TTC549 (cell line): ENCODE data around the gene DRAXIN.

Source experiments
- FAIRE-seq: peaks from 2 replicates; lab custom pipeline; 2012; peaks lifted over from hg19 to GRCh38; lab: Jason Lieb, UNC

The DRAXIN gene

DNA sequence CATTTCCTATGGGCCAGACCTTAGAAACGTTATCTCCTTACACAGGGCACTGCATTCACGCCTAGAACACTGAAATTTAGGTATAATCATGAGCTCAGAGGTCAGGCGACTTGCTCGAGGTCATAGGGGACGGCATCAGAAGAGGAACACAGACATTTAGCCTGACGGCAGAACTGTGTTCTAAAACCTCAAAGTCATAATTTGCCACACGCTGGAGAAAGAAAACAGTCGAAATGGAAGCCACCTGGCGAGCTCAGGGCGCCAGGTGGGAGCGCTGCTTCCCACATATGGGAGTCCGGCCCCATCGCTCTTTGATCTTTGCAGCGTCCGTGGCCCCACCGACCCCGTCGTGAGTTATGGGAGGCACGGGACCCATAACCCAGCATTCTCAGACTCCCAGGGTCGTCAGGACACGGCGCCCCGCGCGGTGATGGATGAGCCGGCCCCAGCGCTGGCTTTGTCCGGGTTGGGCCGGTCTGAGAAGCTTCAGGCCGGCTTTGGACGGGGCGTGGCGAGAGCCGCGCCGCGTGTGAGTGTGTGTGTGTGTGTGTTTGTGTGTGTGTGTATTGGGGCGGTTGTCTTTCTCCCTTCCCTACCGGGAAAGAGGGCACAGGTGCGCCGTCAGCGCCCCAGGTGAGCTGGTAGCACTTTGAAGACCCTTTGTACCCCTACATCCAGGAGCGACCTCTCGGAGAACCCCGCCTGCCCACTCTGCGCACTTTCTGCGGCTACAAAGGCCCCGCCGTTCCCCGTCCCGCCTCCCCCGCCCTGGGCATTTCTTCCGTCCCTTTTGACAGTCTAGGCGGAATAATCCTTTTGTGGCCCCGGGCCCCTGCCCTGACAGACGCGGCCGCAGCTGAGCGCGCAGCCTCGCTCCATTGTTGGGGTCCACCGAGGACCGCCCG lies 861 bp upstream of the DRAXIN start:
- FAIRE-seq: no peak

DNA sequence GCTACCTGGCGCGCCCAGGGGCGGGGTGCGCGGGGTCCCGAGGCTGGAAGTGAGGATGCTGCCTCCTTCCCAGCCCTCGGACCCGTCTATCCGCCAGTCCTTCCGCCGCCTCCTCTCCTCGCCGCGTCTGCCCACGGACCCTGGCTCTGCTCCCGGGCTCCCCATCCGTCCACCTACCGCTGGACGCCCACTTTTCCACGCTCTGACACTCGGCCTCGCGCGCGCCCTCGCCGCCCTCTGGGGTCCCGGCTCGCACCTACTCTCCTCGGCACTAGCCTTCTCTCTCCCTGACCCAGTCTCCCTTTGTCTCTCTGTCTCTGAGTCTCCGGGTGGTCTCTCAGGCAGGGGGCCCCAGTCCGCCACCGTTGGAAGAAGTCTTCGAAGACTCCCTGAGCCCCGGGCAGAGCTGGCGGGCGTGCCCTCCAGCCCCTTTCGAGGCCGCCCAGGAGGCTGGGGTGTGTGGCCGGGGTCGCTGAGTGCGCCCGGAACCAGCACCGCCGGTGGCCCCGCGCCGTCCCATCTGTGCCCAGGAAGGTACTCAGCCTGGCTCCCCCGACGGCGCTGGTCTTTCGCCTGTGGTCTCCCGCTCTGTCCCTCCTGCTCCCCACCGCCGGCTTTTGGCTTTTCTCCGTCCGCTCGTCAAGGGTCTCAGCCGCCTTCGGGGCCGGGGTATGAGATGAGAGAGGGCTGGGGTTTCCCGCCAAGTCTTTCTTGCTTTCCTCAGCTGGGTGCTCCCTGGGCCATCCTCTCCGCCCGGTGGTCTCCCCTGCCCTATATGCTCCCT lies 610 bp downstream of the DRAXIN start:
- FAIRE-seq: no peak

DNA sequence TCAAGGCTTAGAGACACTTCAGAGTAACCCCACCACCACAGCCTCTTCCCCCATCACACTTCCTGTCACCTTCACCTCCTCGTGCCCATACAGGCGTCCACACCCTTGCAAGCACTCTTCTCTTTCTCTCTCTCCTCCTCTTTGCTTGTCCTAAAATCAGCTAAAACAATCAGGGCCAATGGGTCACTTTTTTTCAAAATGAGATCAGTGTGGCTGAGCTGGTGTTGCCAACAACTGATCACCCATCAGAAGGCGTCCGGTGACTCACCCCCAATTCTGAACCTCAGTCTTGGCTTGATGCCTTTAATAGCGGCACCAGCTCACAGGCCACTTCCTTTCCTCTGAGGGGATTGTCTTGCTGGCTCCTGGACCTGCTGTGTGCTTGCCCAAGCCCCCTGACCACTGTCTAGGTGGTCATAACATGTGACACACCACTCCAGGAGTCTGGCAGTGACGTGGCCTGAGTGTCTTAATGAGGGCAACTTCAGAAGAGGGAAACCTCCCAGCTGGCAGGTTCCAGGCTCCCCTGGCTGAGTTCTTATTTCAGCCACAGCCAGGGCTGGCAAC lies 1.6 kb downstream of the DRAXIN start:
- no peak for FAIRE-seq

DNA sequence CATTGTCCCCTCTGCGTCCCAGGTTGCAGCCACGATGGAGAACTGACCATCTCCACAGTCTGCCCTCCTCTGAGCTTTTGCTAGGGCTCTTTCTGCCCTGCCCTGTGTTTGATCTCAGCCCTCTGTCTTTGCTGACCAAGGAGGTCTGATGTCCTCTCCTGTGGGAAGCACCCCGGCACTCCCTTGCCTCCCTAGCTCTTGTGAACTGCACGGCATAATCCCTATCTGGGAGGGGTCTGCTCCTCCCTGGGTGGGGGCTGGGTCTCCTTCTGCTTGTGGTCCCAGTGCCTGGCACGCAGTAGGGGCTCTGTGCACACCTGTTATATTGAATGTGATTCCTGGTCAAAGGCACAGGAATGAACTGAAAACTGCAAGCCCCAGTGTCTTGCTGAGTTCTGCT lies 2.4 kb downstream of the DRAXIN start:
- FAIRE-seq: no peak

DNA sequence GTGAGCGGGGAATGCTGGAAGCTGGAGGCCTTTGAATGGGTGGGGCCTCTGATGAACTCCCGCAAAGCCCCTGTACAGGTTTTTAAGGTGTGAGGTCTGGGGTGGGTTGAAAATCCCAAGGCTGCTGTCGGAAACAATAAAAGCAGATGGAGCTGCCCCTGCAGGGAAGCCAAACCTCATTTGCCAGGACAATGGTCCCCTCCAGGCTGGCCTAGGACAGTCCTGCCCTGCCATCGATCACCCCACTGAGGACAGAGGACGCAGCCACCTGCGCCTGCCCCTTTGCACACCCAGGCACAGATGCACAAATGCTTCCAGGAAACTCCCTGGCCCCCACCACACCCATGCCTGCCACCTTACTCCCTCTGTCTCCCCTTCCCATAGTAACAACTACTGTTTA lies 4.4 kb downstream of the DRAXIN start:
- FAIRE-seq: no peak

DNA sequence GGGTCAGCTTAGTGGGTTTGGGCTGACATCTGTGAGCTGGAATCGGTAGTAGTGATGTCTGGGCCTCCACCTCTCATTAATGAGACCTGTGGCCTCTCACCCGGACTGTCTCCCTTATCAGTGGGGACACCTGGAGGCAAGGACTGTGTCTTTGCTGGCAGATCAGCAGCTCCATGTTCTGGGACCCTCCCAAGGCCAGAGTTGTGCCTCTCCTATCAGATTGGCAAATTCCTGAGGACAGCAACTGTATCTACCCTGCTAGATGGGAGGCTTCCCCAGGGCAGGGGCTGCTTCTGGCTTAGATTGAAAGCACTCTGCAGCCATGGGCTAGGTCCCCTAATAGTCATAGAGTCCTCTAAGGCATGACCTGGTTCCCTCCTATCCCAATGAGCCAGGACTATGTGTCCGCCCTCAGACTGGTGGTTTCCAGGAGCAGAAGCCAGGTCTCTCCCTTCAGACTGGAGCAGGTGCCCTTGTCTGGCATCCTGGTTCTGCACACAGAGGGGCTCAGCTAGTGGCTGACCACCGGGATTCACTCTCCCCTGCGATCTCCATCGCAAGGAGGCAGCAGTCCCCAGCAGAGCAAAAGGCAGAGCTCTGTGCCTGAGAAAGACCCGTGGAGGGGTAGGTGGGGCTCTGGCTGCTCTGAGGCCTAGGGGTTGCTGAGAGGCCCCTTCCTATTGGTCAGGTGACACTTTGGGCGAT lies 5.8 kb downstream of the DRAXIN start:
- FAIRE-seq: no peak

DNA sequence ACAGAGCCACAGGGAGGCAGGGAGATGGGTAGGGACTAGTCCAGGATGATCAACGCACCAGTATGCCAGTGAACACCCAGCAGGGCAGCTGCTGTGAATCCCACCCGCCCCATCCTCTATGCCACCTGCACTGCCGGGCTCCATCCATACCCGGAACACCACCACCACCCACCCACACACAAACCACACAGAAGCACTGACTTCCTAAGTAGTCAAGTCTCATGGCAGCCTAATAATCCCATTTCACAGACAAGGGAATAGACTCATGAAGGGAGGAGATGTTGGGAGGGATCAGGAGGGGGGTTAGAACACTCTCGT lies 6.3 kb downstream of the DRAXIN start:
- FAIRE-seq: no peak

DNA sequence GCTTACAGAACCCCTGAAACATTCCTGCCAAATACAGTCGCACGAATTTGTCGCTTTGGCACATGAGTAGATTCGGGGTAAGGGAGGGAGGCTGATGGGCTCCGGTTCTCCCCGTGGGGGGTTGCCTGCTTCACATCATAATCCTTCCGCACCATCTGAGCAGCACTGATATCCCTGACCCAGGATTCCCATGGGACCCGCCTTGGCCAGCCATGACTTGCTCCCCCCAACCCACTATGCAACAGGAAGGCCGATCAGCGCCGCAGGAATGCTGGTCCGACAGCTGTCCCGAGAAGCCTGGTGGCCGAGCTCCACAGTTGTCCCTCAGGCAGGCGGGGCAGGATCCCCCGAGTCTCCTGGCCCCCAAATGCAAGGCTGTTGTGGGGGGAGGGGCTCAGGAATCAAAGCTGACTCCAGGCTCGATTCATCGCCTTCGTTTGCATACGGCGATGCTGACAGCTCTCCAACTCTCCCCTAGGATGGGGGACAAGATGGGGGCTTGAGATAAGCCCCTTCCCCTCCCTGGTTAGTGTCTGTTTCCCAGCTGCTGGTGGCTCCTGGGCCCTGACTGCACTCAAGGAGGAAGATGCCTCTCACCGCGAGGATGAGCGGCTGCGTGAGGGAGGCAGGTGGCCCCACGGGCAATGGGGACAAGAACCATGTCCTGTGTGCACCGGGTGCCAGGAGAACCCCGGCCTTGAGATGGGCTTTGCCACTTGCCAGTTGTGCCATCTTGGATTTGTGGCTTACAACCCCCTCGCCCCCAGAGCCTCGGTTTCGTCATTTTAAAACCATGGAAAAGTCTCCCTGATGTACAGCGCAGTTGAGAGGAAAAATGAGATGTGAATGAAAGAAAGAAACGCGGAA lies 9.3 kb downstream of the DRAXIN start:
- no peak for FAIRE-seq

DNA sequence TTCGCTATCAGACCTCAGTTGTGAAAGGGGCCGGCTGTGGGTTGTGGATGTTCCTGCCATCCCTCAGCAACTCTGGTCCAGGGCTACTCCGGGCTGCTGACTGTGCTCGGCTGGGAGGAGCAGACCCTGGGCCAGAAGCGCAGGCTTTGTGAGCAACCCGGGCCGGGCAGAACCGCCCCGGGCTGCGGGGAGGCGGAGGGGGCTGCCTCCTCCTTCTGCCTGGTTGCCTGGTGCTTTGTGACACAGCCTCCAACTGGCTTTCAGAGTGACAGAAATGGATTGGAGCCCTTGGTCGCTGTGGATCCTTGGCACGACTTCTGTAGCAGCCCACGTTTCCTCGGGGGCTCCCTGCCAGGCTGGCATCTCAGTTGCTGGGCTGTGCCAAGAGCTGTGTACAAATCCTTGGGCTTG lies 10.0 kb downstream of the DRAXIN start:
- FAIRE-seq: no peak

DNA sequence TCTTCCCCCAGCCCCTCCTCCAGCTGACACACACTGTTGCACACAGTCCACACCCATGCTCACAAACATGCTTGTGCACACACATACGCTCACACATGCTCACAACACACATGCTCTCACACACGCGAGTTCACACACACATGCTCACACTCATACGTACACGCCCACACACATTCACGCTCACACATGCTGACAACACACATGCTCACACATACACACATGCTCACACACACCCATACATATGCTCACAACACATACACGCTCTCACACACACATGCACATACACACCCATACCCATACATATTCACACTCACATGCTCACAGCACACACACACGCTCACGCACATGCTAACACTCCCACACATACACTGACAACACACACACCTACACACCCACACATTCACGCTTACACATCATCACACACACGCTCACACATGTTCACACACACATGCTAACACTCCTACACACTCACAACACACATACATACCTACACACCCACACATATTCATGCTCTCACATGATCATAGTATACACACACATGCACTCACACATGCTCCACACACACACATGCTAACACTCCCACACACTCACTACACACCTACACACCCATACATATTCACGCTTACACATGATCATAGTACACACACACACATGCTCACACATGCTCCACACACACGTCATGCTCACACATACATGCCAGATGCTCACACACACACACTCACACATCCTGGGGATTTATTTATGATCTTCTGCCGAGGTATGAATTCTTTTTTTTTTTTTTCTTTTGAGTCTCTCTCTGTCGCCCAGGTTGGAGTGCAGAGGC lies 10.7 kb downstream of the DRAXIN start:
- FAIRE-seq: no peak

DNA sequence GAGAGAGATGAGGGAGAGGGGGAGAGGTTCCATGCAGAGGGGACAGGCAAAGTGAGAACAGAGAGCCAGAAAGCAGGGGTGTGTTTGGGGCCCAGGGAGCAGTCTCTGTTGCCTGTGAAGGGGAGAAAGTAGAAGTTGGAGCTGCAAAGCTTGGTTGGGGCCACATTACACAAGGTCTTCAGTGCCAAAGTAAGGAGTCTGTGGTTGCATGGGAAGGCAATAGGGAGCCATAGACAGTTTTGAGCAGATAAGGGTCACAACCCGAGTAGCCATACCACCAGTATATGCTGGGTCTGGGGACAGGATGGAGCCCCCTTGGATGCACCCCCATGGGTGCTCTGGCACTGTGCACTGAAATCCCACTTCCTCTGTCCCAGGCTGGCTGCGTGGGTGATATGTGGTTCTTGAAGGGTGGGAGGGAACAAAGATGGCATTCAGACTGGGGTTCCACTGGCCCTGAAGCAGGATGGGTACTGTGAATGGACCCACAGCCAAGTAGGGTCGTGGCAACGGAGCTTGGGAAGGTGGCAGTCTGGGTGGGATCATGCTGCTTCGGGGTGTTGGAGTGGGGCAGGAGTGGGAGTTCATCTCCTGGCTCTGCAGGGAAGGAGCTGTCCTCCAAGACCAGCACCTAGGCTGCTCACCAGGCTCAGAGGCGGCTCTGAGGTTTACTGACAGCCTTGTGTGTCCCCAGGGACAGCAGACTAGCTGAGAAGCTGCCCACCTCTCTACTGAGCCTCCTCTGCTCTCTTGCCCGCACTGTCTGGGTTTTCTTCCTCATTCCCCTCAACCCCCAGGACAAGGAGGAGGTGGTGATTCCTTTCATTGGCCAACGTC lies 12.1 kb downstream of the DRAXIN start:
- no peak for FAIRE-seq

DNA sequence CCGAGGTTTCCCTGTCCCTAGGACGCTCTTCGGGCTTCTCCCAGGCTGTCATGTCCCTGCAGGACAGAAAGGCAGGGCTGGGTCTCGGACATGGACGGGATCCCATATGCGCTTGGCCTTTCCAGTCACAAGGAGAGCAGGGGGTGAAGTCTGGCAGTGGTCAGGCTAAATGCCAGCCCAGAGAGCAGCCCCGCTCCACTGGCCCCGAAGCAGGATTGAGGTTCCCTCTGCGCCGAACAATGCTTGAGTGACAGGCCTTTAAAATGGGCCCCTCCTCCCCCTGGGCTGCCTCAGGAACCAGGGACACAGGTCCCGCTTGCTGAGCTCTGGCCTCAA lies 12.7 kb downstream of the DRAXIN start:
- FAIRE-seq: no peak

DNA sequence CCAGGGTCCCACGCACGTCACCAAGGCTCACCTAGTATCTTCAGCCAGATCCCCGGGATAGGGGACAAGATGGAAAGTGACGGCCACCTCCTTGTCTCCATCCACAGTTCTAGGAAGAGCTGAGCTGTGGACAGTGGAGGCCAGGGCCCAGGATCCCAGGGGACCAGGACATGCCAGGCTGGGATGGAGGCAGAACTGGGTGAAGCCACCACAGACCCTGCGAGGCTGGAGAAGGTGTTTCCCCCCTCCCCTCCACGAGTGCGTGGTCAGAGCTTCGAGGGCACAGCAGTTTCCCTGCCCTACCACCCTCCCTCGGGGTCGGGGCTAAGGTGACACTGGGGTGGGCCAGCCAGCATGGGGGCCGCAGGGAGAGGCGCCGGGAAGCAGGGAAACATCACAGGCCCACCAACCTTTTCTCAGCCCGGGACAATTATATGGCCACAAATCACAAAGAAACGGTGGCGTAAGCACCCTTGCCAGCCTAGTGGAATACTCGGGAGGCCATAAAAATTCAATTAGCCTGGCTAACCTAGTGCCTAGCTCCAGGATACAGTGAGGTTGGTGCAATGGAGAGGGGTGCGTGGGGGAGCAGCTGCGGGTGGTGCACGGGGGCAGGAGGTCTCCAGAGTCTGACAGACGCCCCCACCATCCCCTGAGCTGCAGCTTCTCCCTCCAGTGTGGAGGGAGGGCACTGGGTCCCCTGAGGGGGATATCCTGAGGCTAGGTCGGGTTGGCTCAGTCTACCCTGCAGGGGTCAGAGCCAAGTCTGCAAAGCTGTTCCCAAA lies 13.4 kb downstream of the DRAXIN start:
- FAIRE-seq: no peak

DNA sequence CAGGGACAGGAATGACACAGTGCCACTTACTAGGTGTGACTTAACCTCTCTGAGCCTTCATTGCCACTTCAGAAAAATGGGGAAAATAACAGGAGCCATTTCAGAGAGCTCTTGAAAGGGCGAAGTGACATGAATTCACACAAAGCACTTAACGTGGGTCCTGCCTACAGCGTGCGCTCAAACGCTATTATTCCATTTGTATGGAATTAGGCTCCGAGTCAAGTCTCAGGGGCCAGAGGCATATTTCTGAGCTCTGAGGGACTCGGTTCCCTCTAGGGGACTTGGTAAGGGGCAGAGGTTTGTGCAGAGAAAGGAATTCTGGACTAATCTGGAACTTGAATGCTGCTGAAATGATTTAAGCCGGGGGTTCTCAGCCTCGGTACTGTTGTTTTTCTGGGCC lies 14.1 kb downstream of the DRAXIN start:
- no peak for FAIRE-seq

DNA sequence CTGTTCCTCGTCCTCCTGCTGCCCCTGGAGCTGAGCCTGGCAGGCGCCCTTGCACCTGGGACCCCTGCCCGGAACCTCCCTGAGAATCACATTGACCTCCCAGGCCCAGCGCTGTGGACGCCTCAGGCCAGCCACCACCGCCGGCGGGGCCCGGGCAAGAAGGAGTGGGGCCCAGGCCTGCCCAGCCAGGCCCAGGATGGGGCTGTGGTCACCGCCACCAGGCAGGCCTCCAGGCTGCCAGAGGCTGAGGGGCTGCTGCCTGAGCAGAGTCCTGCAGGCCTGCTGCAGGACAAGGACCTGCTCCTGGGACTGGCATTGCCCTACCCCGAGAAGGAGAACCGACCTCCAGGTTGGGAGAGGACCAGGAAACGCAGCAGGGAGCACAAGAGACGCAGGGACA lies 14.8 kb downstream of the DRAXIN start:
- no peak for FAIRE-seq

DNA sequence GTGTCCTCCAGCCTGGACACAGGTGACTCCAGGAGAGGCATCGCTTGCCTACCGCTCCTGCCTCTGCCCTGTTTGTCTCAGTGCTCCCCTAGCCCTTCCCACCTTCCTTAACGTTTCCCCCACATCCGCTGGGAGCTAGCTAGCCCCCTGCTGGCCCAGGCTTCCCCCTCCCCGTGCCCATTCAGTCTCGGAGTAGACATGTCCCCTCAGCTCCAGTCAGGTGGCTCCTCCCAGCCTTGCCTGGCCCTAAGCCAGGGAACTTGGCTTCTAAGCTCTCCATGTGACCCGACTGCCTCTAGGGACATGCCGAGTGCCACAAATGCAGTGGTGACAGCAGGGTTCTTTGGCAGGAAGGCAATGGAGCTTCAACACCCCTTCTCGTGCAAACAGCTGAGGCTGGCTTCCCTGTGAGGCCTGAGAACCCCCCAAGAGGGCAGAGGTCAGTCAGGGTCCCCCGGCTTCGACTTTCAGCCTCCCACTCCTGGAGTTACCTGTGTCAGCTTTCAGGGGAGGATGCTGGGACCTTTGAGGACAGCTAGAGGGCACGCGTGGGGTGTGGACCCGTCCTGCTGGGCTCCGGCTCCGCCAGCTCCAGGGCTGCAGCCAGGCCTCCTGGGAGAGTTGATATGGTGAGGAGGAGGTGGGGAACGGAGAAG lies 16.2 kb downstream of the DRAXIN start:
- no peak for FAIRE-seq

DNA sequence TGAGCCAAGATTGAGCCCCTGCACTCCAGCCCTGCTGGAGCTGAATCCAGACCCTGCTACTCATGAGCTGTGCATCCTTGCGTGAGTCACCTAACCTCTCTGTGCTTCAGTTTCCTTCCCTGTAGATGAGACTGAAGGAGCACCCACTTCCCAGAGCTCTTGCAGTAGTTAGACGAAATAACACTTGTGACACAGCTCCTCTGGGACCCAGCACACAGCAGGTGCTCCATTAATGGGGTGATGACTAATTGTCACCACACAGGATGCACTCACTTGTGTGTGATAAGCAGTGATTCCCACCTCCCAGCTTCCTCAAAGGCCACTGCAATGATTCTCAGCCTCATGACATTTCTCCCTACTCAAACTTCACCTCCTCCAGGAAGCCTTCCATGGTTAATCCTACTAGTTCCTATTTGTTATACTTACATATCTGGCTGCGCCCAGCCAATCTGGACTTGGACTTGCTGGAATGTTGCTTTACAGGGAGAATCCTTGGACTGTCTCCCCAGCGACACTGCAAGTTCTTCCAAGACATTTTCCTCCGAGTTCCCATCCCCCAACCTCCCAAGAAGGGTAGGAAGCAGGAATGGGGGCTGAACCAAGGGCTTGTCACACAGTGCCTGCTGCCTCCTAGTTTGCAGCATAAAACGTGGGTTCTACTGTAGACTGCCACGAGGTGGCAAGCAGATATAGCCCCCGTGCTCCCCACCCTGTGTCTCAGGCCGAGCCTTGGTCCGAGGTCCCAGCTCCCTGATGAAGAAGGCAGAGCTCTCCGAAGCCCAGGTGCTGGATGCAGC lies 17.2 kb downstream of the DRAXIN start:
- FAIRE-seq: no peak

DNA sequence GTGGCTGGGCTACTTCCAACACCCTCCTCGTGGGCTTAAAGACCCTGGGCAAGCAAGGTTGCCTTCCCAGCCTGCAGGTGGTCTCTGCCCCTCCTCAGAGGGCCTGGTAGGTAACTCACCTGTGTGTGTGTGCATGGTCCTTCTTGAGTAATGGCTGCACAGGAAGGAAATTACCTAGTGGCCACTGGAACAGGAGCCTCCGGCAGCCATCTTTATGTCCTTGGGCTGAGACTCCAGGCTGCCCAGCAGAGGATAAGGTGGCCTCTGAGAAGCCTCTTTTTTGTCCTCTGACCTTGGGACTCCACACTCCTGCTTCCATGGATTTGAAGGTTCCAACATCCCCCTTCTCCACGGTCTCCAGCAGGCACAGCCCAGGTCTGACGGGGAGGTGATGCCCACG lies 20.0 kb downstream of the DRAXIN start:
- FAIRE-seq: no peak
